ENCODE data around the gene PDLIM1.

DNA sequence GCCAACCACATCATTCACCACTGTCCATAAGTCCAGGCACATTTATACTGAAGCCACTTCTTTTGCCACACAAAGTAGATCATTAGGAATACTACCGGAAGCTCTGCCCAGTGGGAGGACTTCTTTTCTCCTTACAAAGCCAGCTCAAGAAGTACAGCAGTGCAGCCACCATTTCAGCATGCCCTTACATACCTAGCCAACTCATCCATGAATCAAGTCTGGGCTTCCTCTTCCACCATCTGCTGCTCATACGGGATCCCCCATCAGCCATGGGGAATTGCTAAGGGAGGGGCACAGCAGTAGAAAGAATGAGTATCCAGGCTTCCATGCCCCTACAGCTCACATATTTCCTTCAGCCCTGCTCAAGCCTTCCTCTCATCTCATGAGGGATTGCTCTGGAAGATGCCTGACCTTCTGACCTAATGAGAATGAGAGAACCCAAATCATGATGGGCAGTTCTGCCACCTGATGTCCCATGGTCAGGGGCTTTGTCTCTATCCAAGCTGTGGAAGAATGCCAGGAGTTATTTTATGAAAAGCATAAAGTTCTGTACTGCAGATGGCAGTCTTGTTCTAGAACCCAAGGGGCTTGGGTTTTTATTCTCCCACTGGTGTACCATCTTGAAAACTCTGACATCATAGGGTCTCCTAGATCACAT is 57.3 kb downstream of the PDLIM1 start:
- TF ChIP-seq, protein P1, sequence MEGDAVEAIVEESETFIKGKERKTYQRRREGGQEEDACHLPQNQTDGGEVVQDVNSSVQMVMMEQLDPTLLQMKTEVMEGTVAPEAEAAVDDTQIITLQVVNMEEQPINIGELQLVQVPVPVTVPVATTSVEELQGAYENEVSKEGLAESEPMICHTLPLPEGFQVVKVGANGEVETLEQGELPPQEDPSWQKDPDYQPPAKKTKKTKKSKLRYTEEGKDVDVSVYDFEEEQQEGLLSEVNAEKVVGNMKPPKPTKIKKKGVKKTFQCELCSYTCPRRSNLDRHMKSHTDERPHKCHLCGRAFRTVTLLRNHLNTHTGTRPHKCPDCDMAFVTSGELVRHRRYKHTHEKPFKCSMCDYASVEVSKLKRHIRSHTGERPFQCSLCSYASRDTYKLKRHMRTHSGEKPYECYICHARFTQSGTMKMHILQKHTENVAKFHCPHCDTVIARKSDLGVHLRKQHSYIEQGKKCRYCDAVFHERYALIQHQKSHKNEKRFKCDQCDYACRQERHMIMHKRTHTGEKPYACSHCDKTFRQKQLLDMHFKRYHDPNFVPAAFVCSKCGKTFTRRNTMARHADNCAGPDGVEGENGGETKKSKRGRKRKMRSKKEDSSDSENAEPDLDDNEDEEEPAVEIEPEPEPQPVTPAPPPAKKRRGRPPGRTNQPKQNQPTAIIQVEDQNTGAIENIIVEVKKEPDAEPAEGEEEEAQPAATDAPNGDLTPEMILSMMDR (CRISPR knock-in tag; IDR thresholded peaks at IDR 0.05): no peak
- TF ChIP-seq ZNF589 (CRISPR knock-in tag; conservative IDR thresholded peaks at IDR 0.05): no peak
- no peak for TF ChIP-seq RAD21 (CRISPR knock-in tag; IDR thresholded peaks at IDR 0.05)
- no peak for TF ChIP-seq JUN (CRISPR knock-in tag; IDR thresholded peaks at IDR 0.05)
- no peak for TF ChIP-seq ZNF672 (CRISPR knock-in tag; IDR thresholded peaks at IDR 0.05)
- TF ChIP-seq, protein P2, sequence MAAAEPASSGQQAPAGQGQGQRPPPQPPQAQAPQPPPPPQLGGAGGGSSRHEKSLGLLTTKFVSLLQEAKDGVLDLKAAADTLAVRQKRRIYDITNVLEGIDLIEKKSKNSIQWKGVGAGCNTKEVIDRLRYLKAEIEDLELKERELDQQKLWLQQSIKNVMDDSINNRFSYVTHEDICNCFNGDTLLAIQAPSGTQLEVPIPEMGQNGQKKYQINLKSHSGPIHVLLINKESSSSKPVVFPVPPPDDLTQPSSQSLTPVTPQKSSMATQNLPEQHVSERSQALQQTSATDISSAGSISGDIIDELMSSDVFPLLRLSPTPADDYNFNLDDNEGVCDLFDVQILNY (CRISPR knock-in tag; conservative IDR thresholded peaks at IDR 0.05): no peak
- TF ChIP-seq, protein P3, sequence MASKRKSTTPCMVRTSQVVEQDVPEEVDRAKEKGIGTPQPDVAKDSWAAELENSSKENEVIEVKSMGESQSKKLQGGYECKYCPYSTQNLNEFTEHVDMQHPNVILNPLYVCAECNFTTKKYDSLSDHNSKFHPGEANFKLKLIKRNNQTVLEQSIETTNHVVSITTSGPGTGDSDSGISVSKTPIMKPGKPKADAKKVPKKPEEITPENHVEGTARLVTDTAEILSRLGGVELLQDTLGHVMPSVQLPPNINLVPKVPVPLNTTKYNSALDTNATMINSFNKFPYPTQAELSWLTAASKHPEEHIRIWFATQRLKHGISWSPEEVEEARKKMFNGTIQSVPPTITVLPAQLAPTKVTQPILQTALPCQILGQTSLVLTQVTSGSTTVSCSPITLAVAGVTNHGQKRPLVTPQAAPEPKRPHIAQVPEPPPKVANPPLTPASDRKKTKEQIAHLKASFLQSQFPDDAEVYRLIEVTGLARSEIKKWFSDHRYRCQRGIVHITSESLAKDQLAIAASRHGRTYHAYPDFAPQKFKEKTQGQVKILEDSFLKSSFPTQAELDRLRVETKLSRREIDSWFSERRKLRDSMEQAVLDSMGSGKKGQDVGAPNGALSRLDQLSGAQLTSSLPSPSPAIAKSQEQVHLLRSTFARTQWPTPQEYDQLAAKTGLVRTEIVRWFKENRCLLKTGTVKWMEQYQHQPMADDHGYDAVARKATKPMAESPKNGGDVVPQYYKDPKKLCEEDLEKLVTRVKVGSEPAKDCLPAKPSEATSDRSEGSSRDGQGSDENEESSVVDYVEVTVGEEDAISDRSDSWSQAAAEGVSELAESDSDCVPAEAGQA (IDR thresholded peaks at IDR 0.05; ENCODE audit: low read depth): no peak
- TF ChIP-seq, protein P3 (CRISPR knock-in tag; IDR thresholded peaks at IDR 0.05; ENCODE audit: borderline replicate concordance): no peak
- TF ChIP-seq, protein P4, sequence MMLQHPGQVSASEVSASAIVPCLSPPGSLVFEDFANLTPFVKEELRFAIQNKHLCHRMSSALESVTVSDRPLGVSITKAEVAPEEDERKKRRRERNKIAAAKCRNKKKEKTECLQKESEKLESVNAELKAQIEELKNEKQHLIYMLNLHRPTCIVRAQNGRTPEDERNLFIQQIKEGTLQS (CRISPR knock-in tag; IDR thresholded peaks at IDR 0.05): no peak
- TF ChIP-seq CBX2 (IDR thresholded peaks at IDR 0.05; ENCODE audit: low read depth, low read length): no peak
- no peak for TF ChIP-seq CBX2 (CRISPR knock-in tag; IDR thresholded peaks at IDR 0.05; ENCODE audit: low read depth)
- TF ChIP-seq, protein P5, sequence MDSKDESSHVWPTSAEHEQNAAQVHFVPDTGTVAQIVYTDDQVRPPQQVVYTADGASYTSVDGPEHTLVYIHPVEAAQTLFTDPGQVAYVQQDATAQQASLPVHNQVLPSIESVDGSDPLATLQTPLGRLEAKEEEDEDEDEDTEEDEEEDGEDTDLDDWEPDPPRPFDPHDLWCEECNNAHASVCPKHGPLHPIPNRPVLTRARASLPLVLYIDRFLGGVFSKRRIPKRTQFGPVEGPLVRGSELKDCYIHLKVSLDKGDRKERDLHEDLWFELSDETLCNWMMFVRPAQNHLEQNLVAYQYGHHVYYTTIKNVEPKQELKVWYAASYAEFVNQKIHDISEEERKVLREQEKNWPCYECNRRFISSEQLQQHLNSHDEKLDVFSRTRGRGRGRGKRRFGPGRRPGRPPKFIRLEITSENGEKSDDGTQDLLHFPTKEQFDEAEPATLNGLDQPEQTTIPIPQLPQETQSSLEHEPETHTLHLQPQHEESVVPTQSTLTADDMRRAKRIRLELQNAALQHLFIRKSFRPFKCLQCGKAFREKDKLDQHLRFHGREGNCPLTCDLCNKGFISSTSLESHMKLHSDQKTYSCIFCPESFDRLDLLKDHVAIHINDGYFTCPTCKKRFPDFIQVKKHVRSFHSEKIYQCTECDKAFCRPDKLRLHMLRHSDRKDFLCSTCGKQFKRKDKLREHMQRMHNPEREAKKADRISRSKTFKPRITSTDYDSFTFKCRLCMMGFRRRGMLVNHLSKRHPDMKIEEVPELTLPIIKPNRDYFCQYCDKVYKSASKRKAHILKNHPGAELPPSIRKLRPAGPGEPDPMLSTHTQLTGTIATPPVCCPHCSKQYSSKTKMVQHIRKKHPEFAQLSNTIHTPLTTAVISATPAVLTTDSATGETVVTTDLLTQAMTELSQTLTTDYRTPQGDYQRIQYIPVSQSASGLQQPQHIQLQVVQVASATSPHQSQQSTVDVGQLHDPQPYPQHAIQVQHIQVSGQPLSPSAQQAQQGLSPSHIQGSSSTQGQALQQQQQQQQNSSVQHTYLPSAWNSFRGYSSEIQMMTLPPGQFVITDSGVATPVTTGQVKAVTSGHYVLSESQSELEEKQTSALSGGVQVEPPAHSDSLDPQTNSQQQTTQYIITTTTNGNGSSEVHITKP (CRISPR knock-in tag; IDR thresholded peaks at IDR 0.05; ENCODE audit: low read depth): no peak
- TF ChIP-seq, protein P6, sequence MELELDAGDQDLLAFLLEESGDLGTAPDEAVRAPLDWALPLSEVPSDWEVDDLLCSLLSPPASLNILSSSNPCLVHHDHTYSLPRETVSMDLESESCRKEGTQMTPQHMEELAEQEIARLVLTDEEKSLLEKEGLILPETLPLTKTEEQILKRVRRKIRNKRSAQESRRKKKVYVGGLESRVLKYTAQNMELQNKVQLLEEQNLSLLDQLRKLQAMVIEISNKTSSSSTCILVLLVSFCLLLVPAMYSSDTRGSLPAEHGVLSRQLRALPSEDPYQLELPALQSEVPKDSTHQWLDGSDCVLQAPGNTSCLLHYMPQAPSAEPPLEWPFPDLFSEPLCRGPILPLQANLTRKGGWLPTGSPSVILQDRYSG (CRISPR knock-in tag; IDR thresholded peaks at IDR 0.05): no peak
- no peak for TF ChIP-seq ZNF782 (CRISPR knock-in tag; IDR thresholded peaks at IDR 0.05; ENCODE audit: borderline replicate concordance)
